H9 (cell line): Measurements from ENCODE around the gene FAM227A. TPM values are rescaled to one million over a fixed set of nuclear protein-coding genes. Genes with fewer than 3 reads are reported as not detected.

Source experiments
- DNase-seq: peaks from one replicate; pipeline ENCODE4 v3.0.0-alpha.2; 2017
- H2AFZ ChIP-seq: one replicate; pipeline ENCODE4 v1.6.1; 2013; ENCODE audit warnings: mild to moderate bottlenecking, low read length, control low read depth, moderate library complexity
- H2AK5ac ChIP-seq: 2 replicates; pipeline ENCODE4 v1.6.1; 2013; ENCODE audit warnings: low read length, control low read depth, mixed read lengths; ENCODE audit not compliant: insufficient read length
- H2BK120ac ChIP-seq: one replicate; pipeline ENCODE4 v1.6.1; 2013; ENCODE audit warnings: low read depth, mild to moderate bottlenecking, low read length, control low read depth, inconsistent platforms; ENCODE audit not compliant: poor library complexity, severe bottlenecking
- H2BK12ac ChIP-seq: 2 replicates; pipeline ENCODE4 v1.6.1; 2013; ENCODE audit warnings: low read length, control low read depth, mixed read lengths, low read depth; ENCODE audit not compliant: insufficient read length
- H2BK15ac ChIP-seq: 2 replicates; pipeline ENCODE4 v1.6.1; 2013; ENCODE audit warnings: low read depth, low read length, control low read depth
- H2BK20ac ChIP-seq: one replicate; pipeline ENCODE4 v1.6.1; 2013; ENCODE audit warnings: low read depth, mild to moderate bottlenecking, low read length, control low read depth, inconsistent platforms; ENCODE audit not compliant: poor library complexity, severe bottlenecking
- H2BK5ac ChIP-seq: 2 replicates; pipeline ENCODE4 v1.6.1; 2013; ENCODE audit warnings: low read length, control low read depth, mixed read lengths; ENCODE audit not compliant: insufficient read length
- H3K14ac ChIP-seq: 2 replicates; pipeline ENCODE4 v1.6.1; 2013; ENCODE audit warnings: low read length, control low read depth; ENCODE audit not compliant: insufficient read depth
- H3K18ac ChIP-seq: 2 replicates; pipeline ENCODE4 v1.6.1; 2013; ENCODE audit warnings: low read depth, mild to moderate bottlenecking, mixed read lengths, low read length, control low read depth; ENCODE audit not compliant: insufficient read length
- H3K23ac ChIP-seq: 2 replicates; pipeline ENCODE4 v1.6.1; 2013; ENCODE audit warnings: low read length, control low read depth, mixed read lengths, low read depth; ENCODE audit not compliant: insufficient read length
- H3K23me2 ChIP-seq: 2 replicates; pipeline ENCODE4 v1.6.1; 2013; ENCODE audit warnings: low read depth, mild to moderate bottlenecking, mixed read lengths, low read length, control low read depth; ENCODE audit not compliant: insufficient read length, poor library complexity, severe bottlenecking
- H3K27ac ChIP-seq: 2 replicates; pipeline ENCODE4 v1.5.1; 2013; ENCODE audit warnings: low read length, control low read depth, mixed read lengths, low read depth; ENCODE audit not compliant: insufficient read length
- H3K27me3 ChIP-seq: 2 replicates; pipeline ENCODE4 v1.6.1; 2013; ENCODE audit warnings: low read length, control low read depth, inconsistent platforms; ENCODE audit not compliant: insufficient read depth
- H3K4ac ChIP-seq: 2 replicates; pipeline ENCODE4 v1.6.1; 2013; ENCODE audit warnings: low read depth, mild to moderate bottlenecking, control low read depth, inconsistent platforms, low read length, moderate library complexity
- H3K4me1 ChIP-seq: 2 replicates; pipeline ENCODE4 v1.6.1; 2013; ENCODE audit warnings: low read length, control low read depth, inconsistent platforms; ENCODE audit not compliant: insufficient read depth
- H3K4me2 ChIP-seq: 2 replicates; pipeline ENCODE4 v1.6.1; 2013; ENCODE audit warnings: low read length, control low read depth, mixed read lengths; ENCODE audit not compliant: insufficient read length, insufficient read depth
- H3K56ac ChIP-seq: 2 replicates; pipeline ENCODE4 v1.6.1; 2013; ENCODE audit warnings: low read depth, mild to moderate bottlenecking, mixed read lengths, low read length, control low read depth; ENCODE audit not compliant: insufficient read length
- H3K79me1 ChIP-seq: 2 replicates; pipeline ENCODE4 v1.6.1; 2013; ENCODE audit warnings: low read depth, mild to moderate bottlenecking, moderate library complexity, low read length, control low read depth, inconsistent platforms; ENCODE audit not compliant: insufficient read depth, poor library complexity, severe bottlenecking
- H3K79me2 ChIP-seq: 2 replicates; pipeline ENCODE4 v1.6.1; 2013; ENCODE audit warnings: low read length, control low read depth, inconsistent platforms; ENCODE audit not compliant: insufficient read depth
- H3K9ac ChIP-seq: 2 replicates; pipeline ENCODE4 v1.6.1; 2013; ENCODE audit warnings: low read length, control low read depth, mixed read lengths; ENCODE audit not compliant: insufficient read length; ENCODE audit errors: extremely low read depth
- H3K9me3 ChIP-seq: one replicate; pipeline ENCODE4 v1.6.1; 2013; ENCODE audit warnings: low read depth, low read length, inconsistent platforms; ENCODE audit not compliant: control insufficient read depth
- H3T11ph ChIP-seq: one replicate; pipeline ENCODE4 v1.6.1; 2013; ENCODE audit warnings: mild to moderate bottlenecking, low read length, control low read depth, inconsistent platforms
- H4K20me1 ChIP-seq: one replicate; pipeline ENCODE4 v1.6.1; 2013; ENCODE audit not compliant: control insufficient read depth, insufficient read length, insufficient read depth
- H4K5ac ChIP-seq: 2 replicates; pipeline ENCODE4 v1.6.1; 2013; ENCODE audit warnings: low read depth, mild to moderate bottlenecking, mixed read lengths, low read length, control low read depth; ENCODE audit not compliant: insufficient read length
- H4K8ac ChIP-seq: replicated peaks from 2 replicates; pipeline ENCODE4 v1.6.1; 2013; ENCODE audit warnings: low read length, control low read depth, mixed read lengths, low read depth; ENCODE audit not compliant: insufficient read length
- H4K91ac ChIP-seq: 2 replicates; pipeline ENCODE4 v1.6.1; 2013; ENCODE audit warnings: low read depth, mild to moderate bottlenecking, moderate library complexity, mixed read lengths, low read length, control low read depth; ENCODE audit not compliant: insufficient read length
- H3K27ac Mint-ChIP-seq, 3 experiments: 2 replicates in 2 of 3; 3 replicates in 1 of 3; pipeline ENCODE4 v1.8.0; 2020 to 2021; ENCODE audit warnings: mixed read lengths in 3 of 3, mild to moderate bottlenecking in 1 of 3, moderate library complexity in 1 of 3
- H3K27me3 Mint-ChIP-seq: 2 replicates; pipeline ENCODE4 v1.8.0; 2021; ENCODE audit warnings: low read depth, mild to moderate bottlenecking, moderate library complexity, mixed read lengths
- H3K36me3 Mint-ChIP-seq, 3 experiments: 2 replicates in 2 of 3; 3 replicates in 1 of 3; pipeline ENCODE4 v1.8.0; 2020 to 2021; ENCODE audit warnings: low read depth in 3 of 3, mixed read lengths in 3 of 3; ENCODE audit not compliant: insufficient read depth in 1 of 3
- H3K4me1 Mint-ChIP-seq, 2 experiments: 2 replicates each; pipeline ENCODE4 v1.8.0; 2020; ENCODE audit warnings: mixed read lengths in 2 of 2
- H3K4me3 Mint-ChIP-seq, 2 experiments: 2 replicates in 1 of 2; 3 replicates in 1 of 2; pipeline ENCODE4 v1.8.0; 2020 to 2021; ENCODE audit warnings: mild to moderate bottlenecking in 2 of 2, mixed read lengths in 2 of 2, moderate library complexity in 1 of 2
- H3K9me3 Mint-ChIP-seq, 2 experiments: 2 replicates in 1 of 2; 3 replicates in 1 of 2; pipeline ENCODE4 v1.8.0; 2020; ENCODE audit warnings: mild to moderate bottlenecking in 2 of 2, mixed read lengths in 2 of 2, moderate library complexity in 1 of 2
- CTCF ChIP-seq: fragments of 200-600 bp; sonication (generic); conservative IDR thresholded peaks from 3 replicates; pipeline ENCODE4 v1.8.0; 2021; ENCODE audit warnings: antibody characterized with exemption, mild to moderate bottlenecking
- WGBS: extraction: QIAGEN DNeasy Blood & Tissue Kit; methylation state at CpG from one replicate; pipeline ENCODE4 v1.1.7; 2013; ENCODE audit warnings: missing lambda C conversion rate, low lambda C conversion rate, mixed read lengths; ENCODE audit not compliant: insufficient read length; ENCODE audit errors: extremely low coverage; 5-methylcytosine and 5-hydroxymethylcytosine counted together
- long read RNA-seq: library from polyadenylated mRNA; unstranded; transcript quantifications from one replicate; pipeline ENCODE4 v2.0.0, GENCODE V29; 2020
- total RNA-seq: library from RNA; stranded (reverse); gene quantifications from 2 replicates; pipeline ENCODE4 v1.2.1, GENCODE V29; 2021

The FAM227A gene
- total RNA-seq: 3.6 and 4.2 TPM in 2 replicates
- long read RNA-seq, partial matches to known transcripts: 1 of 6 reads
- long read RNA-seq, other reads (novel, unspliced or antisense): 5 of 6 reads

- Histone ChIP-seq H2BK12ac (no peak within 1 kb of the TSS), H3K27me3 (no peaks in the 10 kb centered on the region), H2BK5ac (peak within 1 kb of the TSS; percentile 92), H2AK5ac (no peak within 1 kb of the TSS), H3K9ac (peak within 1 kb of the TSS; percentile 96), H3K14ac (peak within 1 kb of the TSS; percentile 100), H3K23ac (no peak within 1 kb of the TSS), H2BK120ac (peak within 1 kb of the TSS; percentile 98), H3K4ac (no peak within 1 kb of the TSS; the same call in 1 of the 2 replicates), H2BK15ac (no peak within 1 kb of the TSS), H2AFZ (peak within 1 kb of the TSS; percentile 80), H3K56ac (peak within 1 kb of the TSS; percentile 68), H4K5ac (peak within 1 kb of the TSS; percentile 26), H4K20me1 (no peaks in the 10 kb centered on the region), H4K8ac (no peak within 1 kb of the TSS), H3K4me2 (peak within 1 kb of the TSS; percentile 73), H3K4me1 (no peaks in the 10 kb centered on the region), H3T11ph (no peak within 1 kb of the TSS), H3K27ac (peak within 1 kb of the TSS; percentile 49), H3K79me2 (no peaks in the 10 kb centered on the region), H4K91ac (no peak within 1 kb of the TSS), H2BK20ac (no peak within 1 kb of the TSS), H3K23me2 (peaks cover 16% of the 10 kb centered on the region), H3K9me3 (no peaks in the 10 kb centered on the region), H3K79me1 (no peaks in the 10 kb centered on the region), H3K18ac (peak within 1 kb of the TSS; percentile 99)
- H3K4me1 Mint-ChIP-seq: peaks cover 10% of the 10 kb centered on the region in 2 experiments
- peaks cover 0 to 5% of the 10 kb centered on the region in 2 experiments; a peak in 3 of 5 replicates for H3K9me3 Mint-ChIP-seq
- peak within 1 kb of the TSS; percentile 88 to 97 for H3K4me3 Mint-ChIP-seq
- H3K27me3 Mint-ChIP-seq: no peaks in the 10 kb centered on the region; the same call in 1 of the 2 replicates
- no peak for TF ChIP-seq CTCF
- peaks cover 5 to 15% (median 6%) of the 10 kb centered on the region in 3 experiments for H3K36me3 Mint-ChIP-seq
- peak within 1 kb of the TSS; percentile 100 for H3K27ac Mint-ChIP-seq
- no CpG with 5 or more reads among the region's 66 CpGs for WGBS
- DNase-seq: peak; percentile 95
Measured at GRCh38 chr22:38656256-38657044, at the start of gene FAM227A, which contains the start of gene CBY1. Gene FAM227A (minus strand): TSS chr22:38656392. CDS start chr22:38650168, 6,224 bp downstream. Gene CBY1 (plus strand): TSS chr22:38656638. CDS start chr22:38668055, 11,417 bp downstream.
